HepG2 (cell line): ENCODE data around the gene CFAP97D1. TPM values are rescaled to one million over a fixed set of nuclear protein-coding genes. Genes with fewer than 3 reads are reported as not detected.

Experiments used
- ARHGAP35 ChIP-seq: sonication (generic); formaldehyde crosslinking; IDR thresholded peaks from 2 replicates; pipeline ENCODE4 v1.9.0; 2022; ENCODE audit warnings: mild to moderate bottlenecking, inconsistent platforms, moderate library complexity, missing genetic modification reagents, borderline replicate concordance
- CTCF ChIP-seq: sonication (generic); formaldehyde crosslinking; IDR thresholded peaks from 2 replicates; pipeline ENCODE4 v1.5.0; 2020; ENCODE audit warnings: mild to moderate bottlenecking, missing genetic modification reagents, moderate library complexity
- EHMT2 ChIP-seq: fragments of 200-600 bp; sonication (generic); IDR thresholded peaks from 2 replicates; pipeline ENCODE4 v1.7.0; 2017; ENCODE audit warnings: antibody characterized with exemption, low read depth, low read length, borderline replicate concordance
- ISX ChIP-seq: sonication (generic); formaldehyde crosslinking; conservative IDR thresholded peaks from 2 replicates; pipeline ENCODE4 v1.5.0; 2020; ENCODE audit warnings: missing genetic modification reagents
- KLF15 ChIP-seq: sonication (generic); formaldehyde crosslinking; IDR thresholded peaks from 2 replicates; pipeline ENCODE4 v1.8.1; 2023; ENCODE audit warnings: borderline replicate concordance, mild to moderate bottlenecking, inconsistent platforms, missing genetic modification reagents, mixed read lengths
- MXD4 ChIP-seq: IDR thresholded peaks from 2 replicates; pipeline ENCODE4 v1.6.1; 2016; ENCODE audit warnings: mild to moderate bottlenecking, missing biosample characterization, missing genetic modification reagents
- NFAT5 ChIP-seq: sonication (generic); formaldehyde crosslinking; IDR thresholded peaks from 2 replicates; pipeline ENCODE4 v1.4.0; 2020; ENCODE audit warnings: missing genetic modification reagents
- NKX3-1 ChIP-seq: sonication (generic); formaldehyde crosslinking; IDR thresholded peaks from 2 replicates; pipeline ENCODE4 v1.5.0; 2020; ENCODE audit warnings: missing genetic modification reagents
- POGK ChIP-seq: sonication (generic); formaldehyde crosslinking; conservative IDR thresholded peaks from 2 replicates; pipeline ENCODE4 v1.8.0; 2022; ENCODE audit warnings: mild to moderate bottlenecking, moderate library complexity, missing genetic modification reagents
- RELA ChIP-seq: sonication (generic); formaldehyde crosslinking; IDR thresholded peaks from 2 replicates; pipeline ENCODE4 v1.4.0; 2020; ENCODE audit warnings: missing genetic modification reagents
- RORA ChIP-seq: sonication (generic); formaldehyde crosslinking; IDR thresholded peaks from 2 replicates; pipeline ENCODE4 v1.5.0; 2020; ENCODE audit warnings: mild to moderate bottlenecking, missing genetic modification reagents, moderate library complexity
- SOX5 ChIP-seq: IDR thresholded peaks from 2 replicates; pipeline ENCODE4 v1.6.1; 2016; ENCODE audit warnings: borderline replicate concordance
- STAG1 ChIP-seq: sonication (generic); formaldehyde crosslinking; IDR thresholded peaks from 2 replicates; pipeline ENCODE4 v1.4.0; 2020; ENCODE audit warnings: missing genetic modification reagents
- ZBTB7B ChIP-seq: sonication (generic); formaldehyde crosslinking; IDR thresholded peaks from 2 replicates; pipeline ENCODE4 v1.4.0; 2020; ENCODE audit warnings: missing genetic modification reagents
- ZKSCAN1 ChIP-seq: fragments of 150-350 bp; IDR thresholded peaks from 2 replicates; pipeline ENCODE4 v1.6.1; 2014; ENCODE audit warnings: low read length
- ZNF441 ChIP-seq: sonication (generic); formaldehyde crosslinking; IDR thresholded peaks from 2 replicates; pipeline ENCODE4 v1.7.0; 2021; ENCODE audit warnings: missing genetic modification reagents, borderline replicate concordance
- ZNF570 ChIP-seq: sonication (generic); formaldehyde crosslinking; IDR thresholded peaks from 2 replicates; pipeline ENCODE4 v1.4.0; 2020; ENCODE audit warnings: mild to moderate bottlenecking, missing genetic modification reagents, borderline replicate concordance
- ZNF605 ChIP-seq: sonication (generic); formaldehyde crosslinking; IDR thresholded peaks from 2 replicates; pipeline ENCODE4 v1.8.0; 2022; ENCODE audit warnings: mild to moderate bottlenecking, missing genetic modification reagents
- ZNF709 ChIP-seq: sonication (generic); formaldehyde crosslinking; IDR thresholded peaks from 2 replicates; pipeline ENCODE4 v1.5.0; 2020; ENCODE audit warnings: mild to moderate bottlenecking, missing genetic modification reagents
- polyA plus RNA-seq, 8 experiments: library from polyadenylated mRNA; depleted of rRNA in 3 of 8; stranded (reverse) in 7 of 8; unstranded in 1 of 8; fragments of >200 nt; fragmentation: Illumina TruSeq in 4 of 8; extraction: Trizol in 4 of 8; gene quantifications; 2 replicates each; pipeline versions ENCODE4 v1.2.1 to v1.2.3, GENCODE V29; 2011 to 2016; ENCODE audit warnings: low read depth in 4 of 8, missing spikeins in 1 of 8, mixed read lengths in 1 of 8; ENCODE audit not compliant: insufficient read depth in 1 of 8
- total RNA-seq, 5 experiments: library from RNA; depleted of rRNA; stranded (reverse); fragments of >200 nt; fragmentation: Illumina TruSeq; extraction: Trizol; gene quantifications; 2 replicates each; pipeline ENCODE4 v1.2.3, GENCODE V29; 2016; ENCODE audit warnings: low read depth in 1 of 5

CFAP97D1 gene
- total and polyA plus RNA-seq, 2 of the 13 experiments (the other 11 are each of a cell fraction or from before 2014, with no cell fraction given): 0.02 TPM; not detected in 1

DNA sequence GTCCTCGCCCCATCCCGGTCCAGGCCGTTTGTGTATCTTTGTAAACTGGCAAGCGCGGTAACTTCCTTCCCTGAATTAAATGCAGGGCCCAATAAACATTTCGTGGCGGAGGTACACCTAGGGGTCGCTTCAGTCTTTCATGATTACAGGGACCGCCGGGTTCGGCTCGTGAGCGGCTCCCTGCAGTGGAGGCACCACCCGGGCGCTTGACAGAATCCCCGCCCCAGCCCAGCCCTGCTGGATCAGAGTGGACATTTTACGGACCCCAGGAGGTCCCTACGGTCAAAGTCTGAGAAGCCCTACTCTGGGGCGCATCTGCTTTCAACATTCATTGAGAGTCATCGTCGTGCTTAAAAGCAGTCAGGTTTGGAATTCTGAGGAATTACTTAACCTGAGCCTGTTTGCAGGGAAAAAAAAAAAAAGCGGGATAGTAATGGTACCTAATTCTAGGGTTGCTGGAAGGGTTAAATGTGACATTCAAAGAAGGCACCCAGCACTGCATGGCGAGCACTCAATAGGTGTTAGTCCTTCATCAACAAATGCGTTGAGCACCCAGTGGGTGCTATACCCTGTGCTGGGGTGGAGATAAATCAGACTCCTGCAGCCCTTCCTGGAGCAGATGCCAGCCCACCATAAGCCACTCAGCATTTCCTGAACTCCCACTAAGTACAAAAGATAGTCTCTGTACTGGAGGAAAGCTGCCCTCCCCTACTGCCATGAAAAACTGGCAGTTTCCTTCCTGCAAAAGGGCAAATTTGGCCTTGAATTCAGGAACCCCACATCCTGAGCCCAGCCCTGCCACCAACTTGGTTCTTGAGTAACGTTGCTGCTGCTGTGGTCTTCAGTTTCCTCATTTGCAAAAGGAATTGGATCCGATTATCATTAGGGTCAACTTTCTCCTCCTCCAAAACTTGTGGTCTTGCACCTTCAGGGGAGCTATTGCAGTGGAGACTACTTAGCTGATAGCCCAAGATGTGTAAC, 800 bp upstream of the CFAP97D1 start (continued):
- TF ChIP-seq ZBTB7B (CRISPR knock-in tag): peak; percentile 82
- TF ChIP-seq STAG1: peak; percentile 31; the same call in 1 of the 2 replicates
- TF ChIP-seq RORA: no peak
- TF ChIP-seq NFAT5: peak; percentile 46; the same call in 1 of the 2 replicates
- no peak for TF ChIP-seq MXD4 (CRISPR knock-in tag)
- 0 out of 2 replicates have a peak, but pooled peaks have one; percentile 5 for TF ChIP-seq ZNF709 (CRISPR knock-in tag)
- TF ChIP-seq ZNF441 (CRISPR knock-in tag): 0 out of 2 replicates have a peak, but pooled peaks have one; percentile 5
- 0 out of 2 replicates have a peak, but pooled peaks have one; percentile 19 for TF ChIP-seq NKX3-1 (CRISPR knock-in tag)
- TF ChIP-seq RELA (CRISPR knock-in tag): no peak
- no peak for TF ChIP-seq SOX5 (CRISPR knock-in tag)
- TF ChIP-seq EHMT2: no peak
- TF ChIP-seq ARHGAP35: no peak
- TF ChIP-seq KLF15: 0 out of 2 replicates have a peak, but pooled peaks have one; percentile 3
- 0 out of 2 replicates have a peak, but pooled peaks have one; percentile 14 for TF ChIP-seq ISX (CRISPR knock-in tag)
- 0 out of 2 replicates have a peak, but pooled peaks have one; percentile 14 for TF ChIP-seq ZKSCAN1
- peak; percentile 17; the same call in 1 of the 2 replicates for TF ChIP-seq ZNF570 (CRISPR knock-in tag)
- TF ChIP-seq CTCF (CRISPR knock-in tag): peak; percentile 52
- no peak for TF ChIP-seq POGK
- TF ChIP-seq ZNF605 (CRISPR knock-in tag): peak; percentile 59; the same call in 1 of the 2 replicates
